Upper lobe of left lung (tissue), 6 donors: Measurements from ENCODE around the gene PREB. TPM values are rescaled to one million over a fixed set of nuclear protein-coding genes. Genes with fewer than 3 reads are reported as not detected.

ENCODE experiments used
- ATAC-seq, 2 donors: fragments of 200-7000 bp; cut with Tn5 transposase; one replicate each; pipeline ENCODE4 v1.9.1; 2022; ENCODE audit warnings: mild to moderate bottlenecking in 2 of 2, moderate library complexity in 2 of 2; ENCODE audit not compliant: low FRiP score in 2 of 2
- DNase-seq, 2 donors: peaks; one replicate each; pipeline ENCODE4 v3.0.0-alpha.2; 2019 to 2020
- H3K27ac ChIP-seq, 4 donors: fragments of 200-600 bp; sonication (generic); one replicate each; pipeline ENCODE4 v1.5.1; 2016 to 2019
- H3K27me3 ChIP-seq, 4 donors: fragments of 200-600 bp; sonication (generic); one replicate each; pipeline ENCODE4 v1.5.1; 2017 to 2019
- H3K36me3 ChIP-seq, 4 donors: fragments of 200-600 bp; sonication (generic); one replicate each; pipeline ENCODE4 v1.5.1; 2016 to 2019
- H3K4me1 ChIP-seq, 4 donors: fragments of 200-600 bp; sonication (generic); one replicate each; pipeline ENCODE4 v1.5.1; 2018 to 2019
- H3K4me3 ChIP-seq, 4 donors: fragments of 200-600 bp; sonication (generic); one replicate each; pipeline ENCODE4 v1.5.1; 2017 to 2019; ENCODE audit warnings: mild to moderate bottlenecking in 2 of 4, moderate library complexity in 1 of 4
- H3K9me3 ChIP-seq, 4 donors: fragments of 200-600 bp; sonication (generic); one replicate each; pipeline ENCODE4 v1.5.1; 2018 to 2019
- EP300 ChIP-seq, 4 donors: sonication (generic); formaldehyde crosslinking; IDR thresholded peaks; one replicate each; pipeline ENCODE4 v1.5.1; 2017; ENCODE audit warnings: antibody characterized with exemption in 4 of 4, control low read depth in 2 of 4
- POLR2A ChIP-seq, 4 donors: fragments of 450-650 bp; IDR thresholded peaks; one replicate each; pipeline ENCODE4 v1.5.1; 2016 to 2017; ENCODE audit warnings: antibody characterized with exemption in 4 of 4, mild to moderate bottlenecking in 2 of 4
- POLR2AphosphoS5 ChIP-seq, 2 donors: sonication (generic); formaldehyde crosslinking; IDR thresholded peaks; one replicate each; pipeline ENCODE4 v1.5.1; 2017; ENCODE audit warnings: antibody characterized with exemption in 2 of 2
- WGBS, 2 donors: methylation state at CpG; one replicate each; pipeline ENCODE4 v1.1.5; 2017 to 2018; 5-methylcytosine and 5-hydroxymethylcytosine counted together
- total RNA-seq, 6 donors: library from RNA; depleted of rRNA in 4 of 6; stranded (reverse); fragments of >200 nt in 4 of 6; gene quantifications; one replicate each; pipeline versions ENCODE4 v1.1.0 to v1.2.1, GENCODE V29; 2016 to 2021
- TF ChIP-seq, protein P1 (sequence below), 6 experiments: fragments of 450-650 bp in 4 of 6; fragments of 200-600 bp in 2 of 6; sonication (generic) in 2 of 6; IDR thresholded peaks; one replicate each; pipeline ENCODE4 v1.5.1; 2016 to 2019; ENCODE audit warnings: antibody characterized with exemption in 6 of 6
- donor health status: DM: no; HTN: no; CAD: no; lungs with moderate emphysema.
- donor health status: DM: no; HTN: yes; CAD: no; lungs with severe emphysema.

The PREB gene
- total RNA-seq, 6 donors from 2014 or later: 45.7 to 102 (median 66.0) TPM

- ATAC-seq (no peak), DNase-seq (no peak)
- H3K36me3 ChIP-seq: no peaks in the 10 kb centered on the region
- no peak overlapping the region for H3K27ac ChIP-seq
- H3K4me3 ChIP-seq: no peak overlapping the region
- no peaks in the 10 kb centered on the region for H3K9me3 ChIP-seq
- H3K27me3 ChIP-seq: no peaks in the 10 kb centered on the region
- 75 to 76% methylated on average over 8 of the region's 8 CpGs for WGBS, 2 donors
- TF ChIP-seq, protein P1, sequence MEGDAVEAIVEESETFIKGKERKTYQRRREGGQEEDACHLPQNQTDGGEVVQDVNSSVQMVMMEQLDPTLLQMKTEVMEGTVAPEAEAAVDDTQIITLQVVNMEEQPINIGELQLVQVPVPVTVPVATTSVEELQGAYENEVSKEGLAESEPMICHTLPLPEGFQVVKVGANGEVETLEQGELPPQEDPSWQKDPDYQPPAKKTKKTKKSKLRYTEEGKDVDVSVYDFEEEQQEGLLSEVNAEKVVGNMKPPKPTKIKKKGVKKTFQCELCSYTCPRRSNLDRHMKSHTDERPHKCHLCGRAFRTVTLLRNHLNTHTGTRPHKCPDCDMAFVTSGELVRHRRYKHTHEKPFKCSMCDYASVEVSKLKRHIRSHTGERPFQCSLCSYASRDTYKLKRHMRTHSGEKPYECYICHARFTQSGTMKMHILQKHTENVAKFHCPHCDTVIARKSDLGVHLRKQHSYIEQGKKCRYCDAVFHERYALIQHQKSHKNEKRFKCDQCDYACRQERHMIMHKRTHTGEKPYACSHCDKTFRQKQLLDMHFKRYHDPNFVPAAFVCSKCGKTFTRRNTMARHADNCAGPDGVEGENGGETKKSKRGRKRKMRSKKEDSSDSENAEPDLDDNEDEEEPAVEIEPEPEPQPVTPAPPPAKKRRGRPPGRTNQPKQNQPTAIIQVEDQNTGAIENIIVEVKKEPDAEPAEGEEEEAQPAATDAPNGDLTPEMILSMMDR (IDR thresholded peaks at IDR 0.05): no peak
- TF ChIP-seq POLR2A (IDR thresholded peaks at IDR 0.05): no peak
- no peak for TF ChIP-seq EP300 (IDR thresholded peaks at IDR 0.05)
- TF ChIP-seq POLR2AphosphoS5 (IDR thresholded peaks at IDR 0.05): no peak
- H3K4me1 ChIP-seq: peaks cover 0 to 14% (median 8%) of the 10 kb centered on the region in 4 donors
Observed at GRCh38 chr2:27171351-27171848, 37.0 kb upstream of the PREB start.

- Histone ChIP-seq H3K4me3 (no peak overlapping the region), H3K9me3 (no peaks in the 10 kb centered on the region), H3K27ac (no peak overlapping the region), H3K36me3 (no peaks in the 10 kb centered on the region), H3K4me1 (peaks cover 0 to 14% (median 8%) of the 10 kb centered on the region in 4 donors), H3K27me3 (no peaks in the 10 kb centered on the region)
- WGBS, 2 donors: 75 to 76% methylated on average over 6 of the region's 6 CpGs
- no peak for TF ChIP-seq POLR2AphosphoS5 (IDR thresholded peaks at IDR 0.05)
- no peak for ATAC-seq
- DNase-seq: no peak
Observed at GRCh38 chr2:27170581-27171337, 36.3 kb upstream of the PREB start.

GRCh38 chr2:27164960-27165763 lies 30.7 kb upstream of the PREB start:
- no peaks in the 10 kb centered on the region for H3K27me3 ChIP-seq
- no peak for TF ChIP-seq POLR2A (IDR thresholded peaks at IDR 0.05)
- no peak for TF ChIP-seq POLR2AphosphoS5 (IDR thresholded peaks at IDR 0.05)
- TF ChIP-seq, protein P1 (IDR thresholded peaks at IDR 0.05): no peak
- no peak for TF ChIP-seq EP300 (IDR thresholded peaks at IDR 0.05)
- no peaks in the 10 kb centered on the region for H3K36me3 ChIP-seq
- peaks cover 0 to 6% (median 3%) of the 10 kb centered on the region in 4 donors for H3K4me1 ChIP-seq
- 81 to 85% methylated on average over 8 of the region's 8 CpGs for WGBS, 2 donors
- no peak overlapping the region for H3K27ac ChIP-seq
- no peaks in the 10 kb centered on the region for H3K9me3 ChIP-seq
- DNase-seq (no peak), ATAC-seq (no peak)
- H3K4me3 ChIP-seq: no peak overlapping the region

DNA sequence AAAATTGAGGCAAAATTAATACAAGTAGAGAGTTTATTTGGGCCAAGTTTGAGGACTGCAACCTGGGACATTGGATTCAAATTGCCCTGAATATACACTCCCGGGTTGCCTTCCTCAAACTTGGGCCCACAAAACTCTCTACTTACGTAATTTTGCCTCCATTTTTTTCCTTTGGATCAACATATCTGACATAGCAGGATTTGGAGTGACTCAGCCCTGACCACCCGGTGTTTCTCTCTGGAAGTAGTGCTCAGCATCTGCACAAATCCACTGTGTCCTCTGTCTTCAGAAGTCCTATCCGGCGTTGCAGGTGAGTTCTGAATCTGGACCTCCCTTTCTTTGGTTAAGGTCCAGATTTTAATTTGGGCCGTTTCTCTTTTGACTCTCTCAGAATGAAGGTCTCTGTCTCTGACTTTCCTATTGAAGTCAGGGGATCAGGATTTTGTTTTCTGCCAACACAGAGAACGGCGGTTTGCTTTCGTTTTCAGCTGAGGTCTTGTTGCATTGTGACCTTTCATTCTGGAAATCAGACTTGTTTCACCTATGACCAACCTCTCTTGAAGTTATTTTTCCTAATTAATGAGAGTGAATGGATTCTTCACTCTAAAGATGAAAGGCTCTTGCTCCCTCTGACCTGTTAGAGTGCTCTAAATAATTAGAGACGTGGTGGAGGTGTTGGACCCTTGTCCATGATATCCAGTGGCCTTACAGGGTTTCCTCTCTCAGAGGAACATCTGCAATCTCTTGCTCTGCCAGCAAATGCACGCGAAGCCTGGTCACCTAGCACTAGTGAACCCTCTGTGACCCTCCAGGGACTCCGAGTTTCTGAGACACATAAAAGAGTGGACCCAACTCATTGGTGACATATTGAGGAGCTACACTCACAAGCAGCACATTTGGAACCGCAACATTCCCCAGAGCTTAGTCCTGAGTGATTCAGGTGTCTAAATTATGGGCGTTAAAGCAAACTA lies 28.0 kb upstream of the PREB start:
- H3K27ac ChIP-seq: no peak overlapping the region
- H3K36me3 ChIP-seq: no peaks in the 10 kb centered on the region
- no peak overlapping the region for H3K4me3 ChIP-seq

More for the DNA sequence above, 28.0 kb upstream of the PREB start:
- Histone ChIP-seq H3K9me3 (no peaks in the 10 kb centered on the region), H3K27me3 (no peaks in the 10 kb centered on the region), H3K4me1 (no peaks in the 10 kb centered on the region)
- TF ChIP-seq EP300 (IDR thresholded peaks at IDR 0.05) (no peak), POLR2A (IDR thresholded peaks at IDR 0.05) (no peak), POLR2AphosphoS5 (IDR thresholded peaks at IDR 0.05) (no peak)
- TF ChIP-seq, protein P1 (IDR thresholded peaks at IDR 0.05): no peak
- DNase-seq (no peak), ATAC-seq (no peak)
- 84 to 88% methylated on average over 11 to 15 of the region's 15 CpGs for WGBS, 2 donors
